Measurements from ENCODE around the gene STK11. TPM values are rescaled to one million over a fixed set of nuclear protein-coding genes. Genes with fewer than 3 reads are reported as not detected.
A peak's percentile ranks its signal among the peaks of the same experiment; 100 is the strongest.

The STK11 gene
- total RNA-seq, 4 donors from 2014 or later = 62.5 to 76.9 (median 66.4) TPM

DNA sequence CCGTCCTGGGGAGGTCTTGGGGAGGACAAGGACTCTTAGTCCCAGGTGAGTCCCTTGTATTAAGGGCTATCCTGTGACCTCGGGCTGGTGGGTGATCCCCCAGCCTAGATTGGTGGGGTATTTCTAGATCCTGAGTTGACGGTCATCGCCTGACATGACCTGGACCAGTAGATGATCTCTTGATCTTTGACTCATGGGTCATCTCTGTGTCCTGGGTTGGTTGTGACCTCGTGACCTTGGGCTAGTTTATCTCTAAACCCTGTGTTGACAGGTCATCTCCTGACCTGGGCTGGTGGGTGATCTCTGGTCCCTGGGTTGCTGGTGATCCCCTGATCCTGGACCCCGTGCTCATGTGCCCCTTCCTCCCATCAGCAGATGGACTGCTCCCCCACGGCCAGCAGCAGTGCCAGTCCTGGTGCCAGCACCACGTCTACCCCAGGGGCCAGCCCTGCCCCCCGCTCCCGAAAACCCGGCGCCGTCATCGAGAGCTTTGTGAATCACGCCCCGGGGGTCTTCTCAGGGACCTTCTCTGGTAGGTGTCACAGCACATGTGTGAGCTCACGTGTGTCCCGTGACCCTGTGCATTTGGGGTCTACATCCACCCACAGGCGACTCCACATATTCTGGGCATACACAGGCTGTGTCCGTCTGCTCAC is 49.1 kb downstream of the STK11 start:
- Histone ChIP-seq H3K27ac (peak overlapping the region; percentile 99), H3K4me3 (peak overlapping the region; percentile 92), H3K4me1 (peaks cover 82% of the 10 kb centered on the region), H3K9me3 (no peaks in the 10 kb centered on the region), H3K36me3 (peaks cover 67% of the 10 kb centered on the region), H3K27me3 (no peaks in the 10 kb centered on the region)
- WGBS = 82% methylated on average over 12 of the region's 20 CpGs
- no peak for TF ChIP-seq EP300 (IDR thresholded peaks at IDR 0.05)
- peak in 1 of 2 donors; percentile 81 for DNase-seq (ENCODE audit: low spot score in 2 of 2)

- H3K9me3 ChIP-seq = no peaks in the 10 kb centered on the region
- H3K27me3 ChIP-seq = no peaks in the 10 kb centered on the region
- H3K36me3 ChIP-seq = peaks cover 60% of the 10 kb centered on the region
- H3K27ac ChIP-seq = peak overlapping the region; percentile 99
- WGBS = 81% methylated on average over 19 of the region's 52 CpGs
- no peak for DNase-seq (ENCODE audit: low spot score in 2 of 2)
- no peak for TF ChIP-seq POLR2A (IDR thresholded peaks at IDR 0.05)
- no peak for TF ChIP-seq POLR2AphosphoS5 (IDR thresholded peaks at IDR 0.05)
- no peak for TF ChIP-seq EP300 (IDR thresholded peaks at IDR 0.05)
- TF ChIP-seq CTCF (IDR thresholded peaks at IDR 0.05) = no peak
- H3K4me3 ChIP-seq = peak overlapping the region; percentile 6
- H3K4me1 ChIP-seq = peaks cover 90% of the 10 kb centered on the region
Observed at GRCh38 chr19:1255186-1256161, 49.9 kb downstream of the STK11 start.

GRCh38 chr19:1256646-1257474 is 51.3 kb downstream of the STK11 start:
- H3K4me1 ChIP-seq = peaks cover 93% of the 10 kb centered on the region
- H3K9me3 ChIP-seq = no peaks in the 10 kb centered on the region
- H3K36me3 ChIP-seq = peaks cover 47% of the 10 kb centered on the region
- TF ChIP-seq CTCF (IDR thresholded peaks at IDR 0.05) = no peak
- TF ChIP-seq EP300 (IDR thresholded peaks at IDR 0.05) = no peak
- no peak for TF ChIP-seq POLR2A (IDR thresholded peaks at IDR 0.05)
- no peak for TF ChIP-seq POLR2AphosphoS5 (IDR thresholded peaks at IDR 0.05)
- H3K4me3 ChIP-seq = no peak overlapping the region
- DNase-seq (ENCODE audit: low spot score in 2 of 2) = no peak
- H3K27me3 ChIP-seq = no peaks in the 10 kb centered on the region
- peak overlapping the region; percentile 21 for H3K27ac ChIP-seq
- WGBS = 85% methylated on average over 46 of the region's 46 CpGs

GRCh38 chr19:1257475-1258162 is 52.0 kb downstream of the STK11 start:
- H3K9me3 ChIP-seq = no peaks in the 10 kb centered on the region
- H3K4me3 ChIP-seq = peak overlapping the region; percentile 31
- WGBS = 53% methylated on average over 23 of the region's 23 CpGs
- H3K4me1 ChIP-seq = peaks cover 93% of the 10 kb centered on the region
- H3K27me3 ChIP-seq = no peaks in the 10 kb centered on the region
- peak overlapping the region; percentile 92 for H3K27ac ChIP-seq
- no peak for TF ChIP-seq CTCF (IDR thresholded peaks at IDR 0.05)
- no peak for TF ChIP-seq POLR2A (IDR thresholded peaks at IDR 0.05)
- no peak for TF ChIP-seq POLR2AphosphoS5 (IDR thresholded peaks at IDR 0.05)
- no peak for TF ChIP-seq EP300 (IDR thresholded peaks at IDR 0.05)
- no peak for DNase-seq (ENCODE audit: low spot score in 2 of 2)
- H3K36me3 ChIP-seq = peaks cover 47% of the 10 kb centered on the region

- H3K4me3 ChIP-seq = peak overlapping the region; percentile 31
- H3K27ac ChIP-seq = peak overlapping the region; percentile 92
- H3K9me3 ChIP-seq = no peaks in the 10 kb centered on the region
- H3K27me3 ChIP-seq = no peaks in the 10 kb centered on the region
- DNase-seq (ENCODE audit: low spot score in 2 of 2) = no peak
- no peak for TF ChIP-seq CTCF (IDR thresholded peaks at IDR 0.05)
- no peak for TF ChIP-seq POLR2A (IDR thresholded peaks at IDR 0.05)
- no peak for TF ChIP-seq EP300 (IDR thresholded peaks at IDR 0.05)
- TF ChIP-seq POLR2AphosphoS5 (IDR thresholded peaks at IDR 0.05) = no peak
- 64% methylated on average over 7 of the region's 8 CpGs for WGBS
- H3K4me1 ChIP-seq = peaks cover 93% of the 10 kb centered on the region
- H3K36me3 ChIP-seq = peaks cover 47% of the 10 kb centered on the region
Observed at GRCh38 chr19:1258163-1258492, 52.5 kb downstream of the STK11 start.

Data from suprapubic skin (tissue), 4 donors.